HepG2 (cell line): Measurements from ENCODE around the gene SMPD2. TPM values are rescaled to one million over a fixed set of nuclear protein-coding genes. Genes with fewer than 3 reads are reported as not detected.
A peak's percentile ranks its signal among the peaks of the same experiment; 100 is the strongest.

Experiments
- AKAP8 ChIP-seq: sonication (generic); formaldehyde crosslinking; IDR thresholded peaks from 2 replicates; pipeline ENCODE4 v1.5.1; 2020; ENCODE audit warnings: mild to moderate bottlenecking, missing genetic modification reagents
- ATAD3A ChIP-seq: sonication (generic); formaldehyde crosslinking; IDR thresholded peaks from 2 replicates; pipeline ENCODE4 v1.4.0; 2020; ENCODE audit warnings: missing genetic modification reagents
- CBFB ChIP-seq: sonication (generic); formaldehyde crosslinking; IDR thresholded peaks from 2 replicates; pipeline ENCODE4 v1.4.0; 2020; ENCODE audit warnings: missing genetic modification reagents
- FOXA1 ChIP-seq, 2 experiments: fragments of 450-650 bp in 1 of 2; sonication (generic) in 1 of 2; formaldehyde crosslinking in 1 of 2; IDR thresholded peaks; 2 replicates each; pipeline versions ENCODE4 v1.4.0 to v1.6.1; 2016 to 2020; ENCODE audit warnings: missing genetic modification reagents in 1 of 2
- FOXJ3 ChIP-seq: sonication (generic); formaldehyde crosslinking; IDR thresholded peaks from 2 replicates; pipeline ENCODE4 v1.4.0; 2020; ENCODE audit warnings: missing genetic modification reagents, mild to moderate bottlenecking, borderline replicate concordance
- HOXA5 ChIP-seq: sonication (generic); formaldehyde crosslinking; IDR thresholded peaks from 2 replicates; pipeline ENCODE4 v1.4.0; 2020; ENCODE audit warnings: missing genetic modification reagents
- KAT8 ChIP-seq: IDR thresholded peaks from 2 replicates; pipeline ENCODE4 v1.6.1; 2016; ENCODE audit warnings: missing genetic modification reagents, missing compliant biosample characterization
- MATR3 ChIP-seq: sonication (generic); formaldehyde crosslinking; IDR thresholded peaks from 2 replicates; pipeline ENCODE4 v1.4.0; 2020; ENCODE audit warnings: missing genetic modification reagents
- MTF2 ChIP-seq: sonication (generic); formaldehyde crosslinking; IDR thresholded peaks from 2 replicates; pipeline ENCODE4 v1.5.0; 2020; ENCODE audit warnings: missing genetic modification reagents, borderline replicate concordance
- NRL ChIP-seq: sonication (generic); formaldehyde crosslinking; IDR thresholded peaks from 2 replicates; pipeline ENCODE4 v1.5.0; 2020; ENCODE audit warnings: missing genetic modification reagents, mild to moderate bottlenecking, moderate library complexity, borderline replicate concordance
- SETDB1 ChIP-seq: sonication (generic); formaldehyde crosslinking; IDR thresholded peaks from 2 replicates; pipeline ENCODE4 v1.5.1; 2020; ENCODE audit warnings: missing genetic modification reagents, mild to moderate bottlenecking, borderline replicate concordance
- SPEN ChIP-seq: sonication (generic); formaldehyde crosslinking; IDR thresholded peaks from 2 replicates; pipeline ENCODE4 v1.5.1; 2020; ENCODE audit warnings: low read depth, mild to moderate bottlenecking, missing genetic modification reagents
- TFE3 ChIP-seq: IDR thresholded peaks from 2 replicates; pipeline ENCODE4 v1.6.1; 2016
- THRA ChIP-seq: sonication (generic); formaldehyde crosslinking; IDR thresholded peaks from 2 replicates; pipeline ENCODE4 v1.4.0; 2020; ENCODE audit warnings: missing genetic modification reagents, borderline replicate concordance
- ZFAT ChIP-seq: sonication (generic); formaldehyde crosslinking; conservative IDR thresholded peaks from 2 replicates; pipeline ENCODE4 v1.8.1; 2023; ENCODE audit warnings: missing genetic modification reagents, inconsistent platforms
- ZNF12 ChIP-seq: sonication (generic); formaldehyde crosslinking; IDR thresholded peaks from 2 replicates; pipeline ENCODE4 v1.5.0; 2020; ENCODE audit warnings: missing genetic modification reagents
- ZNF24 ChIP-seq: fragments of 450-650 bp; IDR thresholded peaks from 2 replicates; pipeline ENCODE4 v1.6.1; 2017; ENCODE audit warnings: antibody characterized with exemption, mild to moderate bottlenecking
- ZNF451 ChIP-seq: sonication (generic); formaldehyde crosslinking; IDR thresholded peaks from 2 replicates; pipeline ENCODE4 v1.5.0; 2020; ENCODE audit warnings: mild to moderate bottlenecking, missing genetic modification reagents
- ZNF562 ChIP-seq: sonication (generic); formaldehyde crosslinking; IDR thresholded peaks from 2 replicates; pipeline ENCODE4 v1.8.0; 2022; ENCODE audit warnings: missing genetic modification reagents, borderline replicate concordance
- ZSCAN31 ChIP-seq: sonication (generic); formaldehyde crosslinking; IDR thresholded peaks from 2 replicates; pipeline ENCODE4 v1.5.0; 2020; ENCODE audit warnings: low read depth, mild to moderate bottlenecking, missing genetic modification reagents
- polyA plus RNA-seq, 8 experiments: library from polyadenylated mRNA; depleted of rRNA in 3 of 8; stranded (reverse) in 7 of 8; unstranded in 1 of 8; fragments of >200 nt; fragmentation: Illumina TruSeq in 4 of 8; extraction: Trizol in 4 of 8; gene quantifications; 2 replicates each; pipeline versions ENCODE4 v1.2.1 to v1.2.3, GENCODE V29; 2011 to 2016; ENCODE audit warnings: low read depth in 4 of 8, missing spikeins in 1 of 8, mixed read lengths in 1 of 8; ENCODE audit not compliant: insufficient read depth in 1 of 8
- total RNA-seq, 5 experiments: library from RNA; depleted of rRNA; stranded (reverse); fragments of >200 nt; fragmentation: Illumina TruSeq; extraction: Trizol; gene quantifications; 2 replicates each; pipeline ENCODE4 v1.2.3, GENCODE V29; 2016; ENCODE audit warnings: low read depth in 1 of 5
- TF ChIP-seq, protein P1 (sequence below): sonication (generic); formaldehyde crosslinking; IDR thresholded peaks from 2 replicates; pipeline ENCODE4 v1.5.1; 2020; ENCODE audit warnings: missing genetic modification reagents, mild to moderate bottlenecking, borderline replicate concordance
- TF ChIP-seq, protein P2 (sequence below): sonication (generic); formaldehyde crosslinking; IDR thresholded peaks from 2 replicates; pipeline ENCODE4 v1.4.0; 2020; ENCODE audit warnings: mild to moderate bottlenecking, low read depth, missing genetic modification reagents

The SMPD2 gene
- total and polyA plus RNA-seq, 2 of the 13 experiments (the other 11 are each of a cell fraction or from before 2014, with no cell fraction given): 5.9 to 10.6 TPM

GRCh38 chr6:109456111-109456583 lies 15.6 kb downstream of the SMPD2 start (continued):
- TF ChIP-seq, protein P1, sequence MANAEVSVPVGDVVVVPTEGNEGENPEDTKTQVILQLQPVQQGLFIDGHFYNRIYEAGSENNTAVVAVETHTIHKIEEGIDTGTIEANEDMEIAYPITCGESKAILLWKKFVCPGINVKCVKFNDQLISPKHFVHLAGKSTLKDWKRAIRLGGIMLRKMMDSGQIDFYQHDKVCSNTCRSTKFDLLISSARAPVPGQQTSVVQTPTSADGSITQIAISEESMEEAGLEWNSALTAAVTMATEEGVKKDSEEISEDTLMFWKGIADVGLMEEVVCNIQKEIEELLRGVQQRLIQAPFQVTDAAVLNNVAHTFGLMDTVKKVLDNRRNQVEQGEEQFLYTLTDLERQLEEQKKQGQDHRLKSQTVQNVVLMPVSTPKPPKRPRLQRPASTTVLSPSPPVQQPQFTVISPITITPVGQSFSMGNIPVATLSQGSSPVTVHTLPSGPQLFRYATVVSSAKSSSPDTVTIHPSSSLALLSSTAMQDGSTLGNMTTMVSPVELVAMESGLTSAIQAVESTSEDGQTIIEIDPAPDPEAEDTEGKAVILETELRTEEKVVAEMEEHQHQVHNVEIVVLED (CRISPR knock-in tag): no peak
- TF ChIP-seq MATR3 (CRISPR knock-in tag): no peak
- TF ChIP-seq ZNF24: no peak
- TF ChIP-seq ZSCAN31 (CRISPR knock-in tag): no peak
- TF ChIP-seq SPEN (CRISPR knock-in tag): no peak
- TF ChIP-seq ZNF12: no peak
- no peak for TF ChIP-seq ZFAT
- TF ChIP-seq ZNF451: 0 out of 2 replicates have a peak, but pooled peaks have one; percentile 11
- no peak for TF ChIP-seq KAT8 (CRISPR knock-in tag)
- TF ChIP-seq TFE3 (CRISPR knock-in tag): no peak
- no peak for TF ChIP-seq HOXA5 (CRISPR knock-in tag)
- 0 out of 2 replicates have a peak, but pooled peaks have one; percentile 35 for TF ChIP-seq NRL (CRISPR knock-in tag)
- no peak for TF ChIP-seq FOXJ3
- TF ChIP-seq AKAP8 (CRISPR knock-in tag): no peak
- TF ChIP-seq MTF2 (CRISPR knock-in tag): no peak
- no peak for TF ChIP-seq ATAD3A (CRISPR knock-in tag)
- TF ChIP-seq SETDB1: no peak
- TF ChIP-seq, protein P2, sequence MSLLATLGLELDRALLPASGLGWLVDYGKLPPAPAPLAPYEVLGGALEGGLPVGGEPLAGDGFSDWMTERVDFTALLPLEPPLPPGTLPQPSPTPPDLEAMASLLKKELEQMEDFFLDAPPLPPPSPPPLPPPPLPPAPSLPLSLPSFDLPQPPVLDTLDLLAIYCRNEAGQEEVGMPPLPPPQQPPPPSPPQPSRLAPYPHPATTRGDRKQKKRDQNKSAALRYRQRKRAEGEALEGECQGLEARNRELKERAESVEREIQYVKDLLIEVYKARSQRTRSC (CRISPR knock-in tag): no peak
- TF ChIP-seq CBFB (CRISPR knock-in tag): no peak
- TF ChIP-seq THRA (CRISPR knock-in tag): no peak
- no peak for TF ChIP-seq FOXA1 (IDR thresholded peaks at IDR 0.05)
- TF ChIP-seq FOXA1 (CRISPR knock-in tag; IDR thresholded peaks at IDR 0.05): no peak
- no peak for TF ChIP-seq ZNF562
